Duodenal mucosa (tissue), 2 donors: ENCODE data around the gene KRT8.

ENCODE experiments used
- H3K27ac ChIP-seq: one replicate; pipeline ENCODE4 v1.7.0; 2013; ENCODE audit warnings: low read depth, low read length
- H3K27me3 ChIP-seq, 2 donors: one replicate each; pipeline ENCODE4 v1.7.0; 2013; ENCODE audit warnings: low read length in 2 of 2, control low read depth in 1 of 2; ENCODE audit not compliant: insufficient read depth in 2 of 2, control insufficient read depth in 1 of 2
- H3K36me3 ChIP-seq, 2 donors: one replicate each; pipeline ENCODE4 v1.7.0; 2013; ENCODE audit warnings: low read length in 2 of 2, control low read depth in 1 of 2; ENCODE audit not compliant: insufficient read depth in 2 of 2, control insufficient read depth in 1 of 2
- H3K4me1 ChIP-seq, 2 donors: one replicate each; pipeline ENCODE4 v1.7.0; 2013; ENCODE audit warnings: low read length in 2 of 2, control low read depth in 1 of 2; ENCODE audit not compliant: insufficient read depth in 2 of 2, control insufficient read depth in 1 of 2
- H3K4me3 ChIP-seq, 2 donors: one replicate each; pipeline ENCODE4 v1.7.0; 2013; ENCODE audit warnings: low read length in 2 of 2, low read depth in 1 of 2
- H3K9ac ChIP-seq, 2 donors: one replicate each; pipeline ENCODE4 v1.7.0; 2013; ENCODE audit warnings: low read length in 2 of 2, low read depth in 1 of 2
- H3K9me3 ChIP-seq, 2 donors: one replicate each; pipeline ENCODE4 v1.7.0; 2013; ENCODE audit warnings: low read length in 2 of 2, control low read depth in 1 of 2; ENCODE audit not compliant: control insufficient read depth in 1 of 2

KRT8 gene

DNA sequence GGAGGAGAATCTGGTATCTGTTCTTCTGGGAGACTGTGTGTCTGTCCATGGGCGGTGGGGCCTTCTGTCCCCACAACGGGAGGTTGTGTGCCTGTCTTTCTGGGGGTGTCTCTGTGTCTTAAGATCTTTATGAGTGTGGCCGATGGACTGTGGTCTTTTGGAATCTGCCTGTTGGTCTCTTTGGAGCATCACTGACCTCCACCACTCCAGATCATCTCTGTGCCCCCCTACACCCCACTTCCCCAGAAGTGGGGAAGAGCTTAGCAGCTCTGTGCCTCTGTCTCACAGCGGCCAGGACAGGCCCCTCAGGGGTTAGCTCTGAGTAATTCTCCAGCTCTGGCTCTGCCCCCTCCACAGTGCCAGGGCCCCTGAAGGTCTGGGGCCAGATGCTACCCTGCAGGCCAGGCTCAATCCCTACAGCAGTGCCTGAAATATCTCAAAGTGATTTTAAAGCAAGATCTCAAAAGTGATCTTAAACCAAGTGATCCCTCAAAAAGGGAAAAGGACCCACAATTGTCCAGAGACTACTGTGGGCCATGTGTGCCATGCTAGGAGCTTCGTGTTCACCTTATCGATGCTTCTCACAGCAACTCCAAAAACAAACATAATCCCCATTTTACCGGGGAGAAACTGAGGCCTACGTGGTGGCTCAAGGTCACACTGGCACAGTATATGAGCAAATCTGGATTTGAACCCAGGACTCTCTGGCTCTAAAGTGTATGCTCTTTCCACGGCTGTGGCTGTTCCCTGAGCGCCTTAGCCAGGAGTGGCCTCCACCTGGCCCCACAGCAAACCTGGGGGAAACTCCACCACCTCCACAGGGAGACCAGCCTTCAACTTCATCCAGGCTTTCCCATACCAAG is 30.1 kb downstream of the KRT8 start:
- Histone ChIP-seq H3K27me3 (no peaks in the 10 kb centered on the region), H3K36me3 (no peaks in the 10 kb centered on the region), H3K4me1 (peaks cover 59 to 86% of the 10 kb centered on the region in 2 donors), H3K27ac (peak overlapping the region; percentile 65), H3K9ac (peak overlapping the region; percentile 36 to 66), H3K9me3 (no peaks in the 10 kb centered on the region), H3K4me3 (peak overlapping the region; percentile 60 to 61)

DNA sequence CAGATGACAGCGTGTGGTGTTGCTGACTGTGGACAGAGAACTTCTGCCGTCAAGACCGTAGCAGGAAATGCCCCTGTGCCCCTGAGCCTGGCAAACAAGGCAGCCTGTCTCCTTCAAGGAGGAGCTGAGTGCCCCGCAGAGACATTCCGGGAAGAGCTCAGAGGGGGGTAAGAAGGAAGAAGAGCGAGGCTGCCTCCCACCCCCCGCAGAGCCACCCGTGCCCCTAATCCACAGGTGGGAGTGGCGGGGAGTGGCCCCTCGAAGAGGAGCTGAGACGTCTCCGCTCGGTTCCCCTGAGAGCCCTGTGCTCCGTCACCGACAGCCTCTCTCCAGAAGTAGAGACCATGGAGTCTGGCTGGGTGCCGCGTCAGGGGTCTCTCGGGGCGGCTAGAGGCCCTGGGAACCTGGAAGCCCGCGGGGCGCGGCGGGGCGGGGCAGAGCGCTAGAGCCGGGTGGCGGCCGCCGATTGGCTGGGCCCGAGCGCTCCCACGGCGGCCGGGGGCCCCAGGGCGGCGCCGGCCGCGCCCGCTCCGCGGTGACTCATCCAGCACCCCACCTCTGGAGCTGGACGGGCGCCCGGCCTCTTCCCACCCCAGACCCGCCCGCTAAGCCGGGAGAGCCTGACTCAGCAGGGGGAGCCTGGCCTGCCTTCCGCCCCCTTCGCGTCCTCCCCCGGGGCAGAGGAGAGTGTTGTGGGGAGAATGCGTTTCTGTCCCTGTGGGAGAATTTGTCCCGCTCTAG is 30.9 kb downstream of the KRT8 start:
- peak overlapping the region; percentile 71 to 79 for H3K9ac ChIP-seq
- peaks cover 59 to 80% of the 10 kb centered on the region in 2 donors for H3K4me1 ChIP-seq
- H3K27ac ChIP-seq = peak overlapping the region; percentile 67
- H3K9me3 ChIP-seq = no peaks in the 10 kb centered on the region
- no peaks in the 10 kb centered on the region for H3K27me3 ChIP-seq
- H3K36me3 ChIP-seq = no peaks in the 10 kb centered on the region
- peak overlapping the region; percentile 61 to 63 for H3K4me3 ChIP-seq

DNA sequence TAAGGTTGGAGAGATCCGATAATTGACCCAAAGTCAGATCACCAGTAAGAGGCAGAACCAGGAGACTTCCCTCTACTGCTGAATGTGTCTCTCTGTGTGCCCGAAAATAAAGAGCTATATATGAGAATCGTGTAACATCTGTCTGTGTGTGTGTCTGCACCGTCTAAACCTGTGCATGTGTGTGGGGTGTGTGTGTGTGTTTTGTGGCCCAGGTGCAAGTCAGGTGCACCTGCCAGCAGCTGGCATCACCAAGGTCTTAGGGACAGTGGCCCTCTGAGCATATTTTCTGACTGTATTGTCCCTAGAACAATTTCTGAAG is 31.4 kb downstream of the KRT8 start:
- Histone ChIP-seq H3K27me3 (no peaks in the 10 kb centered on the region), H3K9ac (peak overlapping the region; percentile 71 to 79), H3K4me3 (peak overlapping the region; percentile 57 to 63), H3K4me1 (peaks cover 59 to 75% of the 10 kb centered on the region in 2 donors), H3K9me3 (no peaks in the 10 kb centered on the region), H3K36me3 (no peaks in the 10 kb centered on the region), H3K27ac (peak overlapping the region; percentile 67)

DNA sequence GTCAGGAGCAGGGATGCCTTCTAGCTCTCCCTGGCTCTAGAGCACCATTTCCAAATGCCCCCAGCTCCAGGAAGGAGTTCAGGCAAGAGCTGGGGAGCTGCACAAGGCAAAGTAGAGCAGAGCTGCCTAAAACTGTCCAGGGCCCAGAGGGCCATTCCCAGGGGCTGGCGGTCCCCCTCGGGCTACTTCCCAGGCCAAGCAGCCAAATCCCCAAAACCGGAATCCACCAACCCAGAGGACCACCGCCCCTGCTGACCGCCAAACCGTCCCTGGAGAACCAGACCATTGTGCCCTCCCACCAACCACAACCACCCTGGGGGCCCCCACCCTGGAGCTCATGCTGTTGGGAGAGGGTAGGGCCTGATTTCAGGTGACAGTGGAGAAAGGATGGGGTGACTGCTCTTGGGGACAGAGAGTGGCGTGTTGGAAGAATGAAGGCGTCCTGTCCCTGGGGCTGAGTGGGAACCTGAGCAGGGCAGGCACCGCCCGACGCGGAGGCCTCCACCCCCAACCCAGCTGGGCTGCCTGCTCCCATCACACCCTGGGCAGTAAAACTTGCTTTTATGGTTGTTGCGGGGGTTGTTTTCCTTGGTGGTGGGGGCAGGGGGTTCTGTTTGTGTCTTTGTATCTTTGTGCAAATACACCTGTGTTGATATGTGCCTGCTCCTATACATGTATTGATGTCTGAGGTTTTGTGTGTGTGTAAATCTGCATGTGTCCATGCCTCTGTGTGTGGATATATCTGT is 32.1 kb downstream of the KRT8 start:
- H3K9me3 ChIP-seq = no peaks in the 10 kb centered on the region
- H3K4me3 ChIP-seq = no peak overlapping the region
- H3K27me3 ChIP-seq = no peaks in the 10 kb centered on the region
- H3K36me3 ChIP-seq = no peaks in the 10 kb centered on the region
- peak overlapping the region; percentile 71 to 79 for H3K9ac ChIP-seq
- no peak overlapping the region for H3K27ac ChIP-seq
- peaks cover 59 to 73% of the 10 kb centered on the region in 2 donors for H3K4me1 ChIP-seq

DNA sequence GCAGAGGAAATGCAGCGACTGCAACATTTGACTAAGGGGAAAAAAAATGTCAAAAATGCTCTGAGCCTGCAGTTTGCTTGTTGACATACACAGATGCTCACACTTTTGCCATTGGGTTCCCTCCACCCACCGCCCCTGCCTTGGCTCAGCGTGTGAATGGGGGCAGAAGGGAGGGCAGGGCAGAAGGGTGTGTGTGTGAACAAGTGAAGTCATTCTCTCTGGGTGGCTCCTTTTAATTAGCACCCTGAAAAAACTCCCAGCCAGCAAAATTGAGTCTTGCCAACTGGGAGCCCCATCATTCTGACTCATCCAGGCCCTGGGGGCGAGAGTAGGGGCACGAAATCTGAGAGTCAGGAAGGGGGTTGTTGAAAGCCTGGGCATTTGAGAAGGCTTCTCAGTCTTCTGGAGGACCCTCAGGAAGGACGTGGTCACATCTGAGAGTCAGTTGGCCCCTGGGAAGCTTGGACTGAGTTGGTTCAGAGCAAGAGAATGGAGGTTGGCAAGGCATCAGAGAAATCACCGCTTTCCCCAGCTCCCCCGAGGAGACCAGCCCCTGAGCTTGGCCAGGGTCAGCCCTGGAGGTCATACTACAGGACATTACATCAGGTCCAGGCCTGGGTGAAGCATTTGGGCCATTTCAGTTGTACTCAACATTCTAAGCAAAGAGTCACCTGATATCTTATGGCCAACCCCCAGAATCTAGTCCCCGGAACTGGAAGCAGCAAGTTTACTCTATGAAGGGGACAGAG is 33.4 kb downstream of the KRT8 start:
- H3K9me3 ChIP-seq = no peaks in the 10 kb centered on the region
- no peaks in the 10 kb centered on the region for H3K27me3 ChIP-seq
- no peaks in the 10 kb centered on the region for H3K36me3 ChIP-seq
- peak overlapping the region; percentile 1 to 70 for H3K9ac ChIP-seq
- no peak overlapping the region for H3K27ac ChIP-seq
- H3K4me1 ChIP-seq = peaks cover 57 to 69% of the 10 kb centered on the region in 2 donors
- no peak overlapping the region for H3K4me3 ChIP-seq

DNA sequence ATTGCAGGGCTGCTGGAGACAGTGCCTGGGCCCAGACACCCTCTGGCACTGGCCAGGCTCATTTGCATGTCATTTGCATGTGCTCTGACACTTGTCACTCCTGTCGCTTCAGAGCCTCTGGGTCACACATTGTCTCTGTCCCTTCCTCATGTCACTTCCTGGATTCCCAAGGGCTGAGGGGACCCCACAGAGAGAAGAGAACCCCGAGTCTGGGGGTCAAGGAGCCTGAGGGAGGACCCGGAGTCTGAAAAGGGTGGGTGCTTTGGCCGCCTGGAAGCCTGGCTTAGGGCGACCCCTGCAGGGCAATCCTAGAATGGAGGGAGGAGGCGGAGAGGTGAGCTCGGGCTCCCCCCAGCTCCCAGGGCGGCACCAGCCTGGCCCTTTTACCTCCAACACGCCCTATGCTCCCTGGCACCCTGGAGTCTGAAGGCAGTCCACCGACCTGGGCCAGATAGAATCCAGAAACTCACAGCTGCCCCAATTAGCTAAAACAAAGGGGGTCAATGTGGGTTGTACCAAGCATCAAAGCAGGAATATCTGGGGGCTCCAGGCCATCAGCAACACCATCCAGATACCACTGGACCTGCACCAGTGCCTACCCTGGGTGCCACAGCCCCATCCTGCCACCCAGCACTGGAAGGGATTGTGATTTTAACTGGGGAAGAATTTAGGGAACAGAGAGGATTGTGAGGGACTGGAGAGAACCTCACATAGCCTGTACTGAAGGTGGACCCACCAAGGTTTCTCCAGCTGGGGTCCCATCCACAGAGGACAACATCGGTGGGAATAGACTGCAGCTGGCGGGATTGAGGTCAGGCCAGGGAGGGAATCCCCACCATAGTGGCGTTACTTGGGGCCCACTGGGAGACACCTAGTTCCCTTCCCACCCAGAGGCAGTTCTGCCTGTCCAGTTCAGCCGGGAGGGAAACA is 34.2 kb downstream of the KRT8 start:
- H3K36me3 ChIP-seq = no peaks in the 10 kb centered on the region
- H3K4me3 ChIP-seq = peak overlapping the region in 1 of 2 donors; percentile 42
- H3K9ac ChIP-seq = peak overlapping the region; percentile 1 to 70
- peak overlapping the region; percentile 5 for H3K27ac ChIP-seq
- no peaks in the 10 kb centered on the region for H3K9me3 ChIP-seq
- H3K4me1 ChIP-seq = peaks cover 52 to 63% of the 10 kb centered on the region in 2 donors
- no peaks in the 10 kb centered on the region for H3K27me3 ChIP-seq

DNA sequence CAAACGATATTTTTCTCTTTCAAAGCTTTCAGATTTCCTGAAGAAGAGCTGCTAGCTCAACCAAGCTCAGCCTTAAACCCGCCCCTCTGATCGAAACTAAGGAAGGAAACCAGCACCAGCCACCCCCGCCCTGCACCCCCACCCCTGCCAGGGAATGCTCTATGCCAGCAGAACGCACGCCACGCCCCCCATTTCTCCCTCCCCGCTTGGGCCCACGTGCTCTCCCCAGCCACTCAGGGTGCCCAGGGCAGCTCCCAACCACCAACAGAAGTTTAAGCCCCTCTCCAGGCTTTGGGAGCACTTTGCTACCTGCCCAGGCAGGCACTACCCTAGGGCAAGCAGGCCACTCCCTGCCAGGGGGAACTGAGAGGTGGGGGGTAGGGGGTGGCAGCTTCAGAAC is 37.2 kb downstream of the KRT8 start:
- peak overlapping the region in 1 of 2 donors; percentile 2 for H3K9ac ChIP-seq
- H3K27ac ChIP-seq = no peak overlapping the region
- H3K27me3 ChIP-seq = no peaks in the 10 kb centered on the region
- peak overlapping the region in 1 of 2 donors; percentile 17 for H3K4me3 ChIP-seq
- no peaks in the 10 kb centered on the region for H3K36me3 ChIP-seq
- H3K4me1 ChIP-seq = peaks cover 29 to 37% of the 10 kb centered on the region in 2 donors
- no peaks in the 10 kb centered on the region for H3K9me3 ChIP-seq

DNA sequence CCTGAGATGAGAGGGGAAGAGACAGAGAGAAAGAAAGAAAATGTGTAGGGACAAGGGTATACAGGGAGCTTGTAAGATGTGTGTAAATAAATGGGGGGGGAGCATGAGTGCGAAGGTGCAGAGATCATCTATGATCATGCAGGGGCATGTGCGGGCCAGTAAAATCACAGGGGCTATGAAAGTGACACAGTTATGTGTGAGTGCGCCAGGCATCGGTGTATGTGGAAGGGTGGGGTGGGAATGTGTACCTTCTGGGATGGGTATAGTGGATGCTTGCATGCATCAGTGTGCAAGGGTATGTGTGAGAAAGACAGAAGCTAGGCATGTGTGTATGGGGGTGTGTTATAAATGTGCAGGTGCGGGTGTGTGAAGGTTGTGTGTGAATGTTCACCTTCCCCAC is 37.7 kb downstream of the KRT8 start:
- peaks cover 25 to 32% of the 10 kb centered on the region in 2 donors for H3K4me1 ChIP-seq
- no peaks in the 10 kb centered on the region for H3K27me3 ChIP-seq
- H3K9me3 ChIP-seq = no peaks in the 10 kb centered on the region
- H3K36me3 ChIP-seq = no peaks in the 10 kb centered on the region
- H3K4me3 ChIP-seq = peak overlapping the region in 1 of 2 donors; percentile 17
- no peak overlapping the region for H3K9ac ChIP-seq
- no peak overlapping the region for H3K27ac ChIP-seq
